AG04449 (cell line): ENCODE measurements around the gene EML6.

Source experiments
- CTCF ChIA-PET: fragments of 350-600 bp; formaldehyde crosslinking; extraction: SDS; loops from one replicate; lab custom pipeline; 2021; ENCODE audit warnings: antibody characterized with exemption; lab: Yijun Ruan, JAX
- POLR2A ChIA-PET: fragments of 400-600, 350-600 bp; formaldehyde crosslinking; extraction: SDS; loops from one replicate; lab custom pipeline; 2020; ENCODE audit warnings: antibody characterized with exemption, inconsistent platforms; lab: Yijun Ruan, JAX
- DNase-seq: peaks from one replicate; pipeline ENCODE4 v3.0.0-alpha.2; 2010; ENCODE audit warnings: low read depth, low spot score
- H3K4me3 ChIP-seq: 2 replicates; pipeline ENCODE4 v1.5.1; 2011; ENCODE audit warnings: low read depth, mild to moderate bottlenecking, control low read depth, low read length
- CTCF ChIP-seq: IDR thresholded peaks from one replicate; pipeline ENCODE4 v1.5.1; 2011; ENCODE audit warnings: mild to moderate bottlenecking, moderate library complexity, low read length, control low read depth, inconsistent platforms; ENCODE audit not compliant: insufficient read depth; ENCODE audit errors: missing control alignments

The EML6 gene

DNA sequence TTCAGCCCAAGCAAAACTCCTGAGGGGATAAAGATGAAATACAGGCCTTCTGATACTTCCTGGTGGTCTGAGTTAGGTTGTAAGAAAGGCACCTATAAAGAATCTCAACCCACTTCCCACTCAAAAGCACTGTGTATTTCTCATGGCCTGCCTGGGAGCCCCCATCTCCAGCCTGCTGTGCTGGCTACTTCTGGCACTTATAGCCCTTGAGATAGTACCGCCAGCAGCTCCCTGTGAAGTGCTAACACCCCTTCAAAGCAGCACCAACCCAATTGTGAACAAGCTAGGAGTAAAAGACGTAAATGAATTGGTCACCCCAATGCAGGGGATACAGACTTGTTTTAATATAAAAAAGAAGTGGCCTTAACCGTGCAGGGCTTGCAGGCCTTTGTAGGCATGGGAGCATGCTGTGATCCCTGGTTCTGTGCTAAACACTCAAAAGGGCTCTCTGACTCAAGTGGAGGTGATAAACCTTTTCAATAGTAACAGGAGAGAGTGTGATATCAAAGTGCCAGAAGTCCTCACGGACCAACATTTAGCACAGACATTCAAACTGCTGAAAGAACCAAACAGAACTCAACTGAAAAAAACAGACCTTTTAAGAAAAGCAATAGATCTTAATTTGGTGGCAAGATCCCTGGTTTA is 246.0 kb downstream of the EML6 start:
- no peak for DNase-seq
- no peak for TF ChIP-seq CTCF
- H3K4me3 ChIP-seq: no peak overlapping the region
- CTCF ChIA-PET: interaction anchor here (1.2 to 2.5 kb wide), 4 partner anchors 14 to 200 kb away, joined by 3 to 14 read pairs (median 6); partner anchors contain the start of gene RTN4
- POLR2A ChIA-PET: no interaction called here

DNA sequence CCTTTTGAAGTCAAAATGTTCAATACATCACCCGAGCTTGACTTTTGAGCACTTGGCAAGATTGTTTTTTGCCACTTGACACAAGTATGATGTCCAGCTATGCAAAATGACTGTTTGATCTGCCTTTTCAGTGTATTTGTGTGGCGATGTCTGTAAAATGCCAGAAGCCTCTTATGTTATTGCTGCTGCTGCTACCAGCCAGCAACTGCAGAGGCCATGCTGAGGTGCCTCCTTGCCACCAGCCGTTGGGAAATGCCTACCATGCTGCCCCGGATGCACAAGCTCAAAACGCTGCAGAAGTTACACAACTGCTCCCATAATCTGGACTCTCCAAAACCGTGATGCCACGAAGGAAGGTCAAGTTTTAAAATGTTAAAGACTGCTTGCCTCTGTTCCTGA is 246.5 kb downstream of the EML6 start:
- CTCF ChIA-PET: interaction anchor here (1.8 to 2.5 kb wide), 3 partner anchors 10 to 81 kb away, joined by 5 to 14 read pairs (median 5); partner anchors contain the start of gene RTN4
- no peak overlapping the region for H3K4me3 ChIP-seq
- POLR2A ChIA-PET: no interaction called here
- no peak for DNase-seq
- no peak for TF ChIP-seq CTCF

GRCh38 chr2:54975175-54975574 is 251.7 kb downstream of the EML6 start:
- H3K4me3 ChIP-seq: no peak overlapping the region
- no peak for TF ChIP-seq CTCF
- CTCF ChIA-PET: interaction anchor here (1.1 to 1.7 kb wide), 4 partner anchors 9 to 194 kb away, joined by 3 to 6 read pairs (median 4); no protein-coding TSS in a partner anchor
- POLR2A ChIA-PET: interaction anchor here (0.6 kb wide), 1 partner anchor 76 kb away, joined by 3 read pairs; no protein-coding TSS in a partner anchor
- no peak for DNase-seq

DNA sequence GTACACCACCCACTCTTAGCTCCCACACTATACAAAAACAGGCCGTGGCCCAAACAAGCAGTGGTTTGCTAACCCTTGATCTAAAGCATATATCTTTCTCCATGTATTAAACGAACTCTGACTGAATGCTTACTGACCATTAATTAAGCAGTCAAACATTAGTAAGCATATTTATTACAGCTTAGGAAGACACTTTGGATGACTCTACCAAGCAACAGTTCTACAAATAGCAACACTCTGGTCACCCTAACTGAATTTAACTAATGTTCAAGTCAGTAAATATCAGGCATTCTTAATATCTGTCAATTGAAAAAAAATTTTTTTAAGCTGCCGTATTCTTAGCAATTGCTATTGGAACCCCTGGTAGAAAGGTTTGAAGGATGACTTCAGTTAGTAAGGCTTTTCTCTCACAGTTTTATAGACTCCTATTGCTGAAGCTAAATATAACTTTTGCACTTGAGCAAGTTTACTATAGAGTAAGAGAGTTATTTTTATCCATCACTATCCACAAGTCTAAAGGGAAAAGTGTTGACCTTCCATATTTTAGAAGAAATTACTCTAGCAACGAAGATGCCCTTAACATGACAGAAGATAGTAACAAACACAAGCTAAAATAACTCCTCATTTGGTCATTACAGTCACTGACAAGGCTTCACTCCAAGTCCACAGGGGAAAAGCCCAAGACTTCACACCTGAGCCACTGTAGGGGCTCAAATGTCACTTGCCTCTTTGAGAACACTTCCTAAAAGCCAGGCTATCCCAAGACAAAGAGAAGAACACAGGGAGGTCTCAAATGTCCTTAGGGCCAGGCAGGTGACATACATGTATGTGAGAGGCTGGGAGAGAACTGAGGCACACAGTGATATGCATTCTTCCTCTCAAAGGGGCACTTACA is 252.4 kb downstream of the EML6 start:
- H3K4me3 ChIP-seq: no peak overlapping the region
- TF ChIP-seq CTCF: no peak
- DNase-seq: no peak
- CTCF ChIA-PET: interaction anchor here (0.7 to 4.7 kb wide), 6 partner anchors 9 to 200 kb away, joined by 3 to 15 read pairs (median 4); no protein-coding TSS in a partner anchor
- POLR2A ChIA-PET: interaction anchor here (0.6 kb wide), 1 partner anchor 76 kb away, joined by 3 read pairs; no protein-coding TSS in a partner anchor

DNA sequence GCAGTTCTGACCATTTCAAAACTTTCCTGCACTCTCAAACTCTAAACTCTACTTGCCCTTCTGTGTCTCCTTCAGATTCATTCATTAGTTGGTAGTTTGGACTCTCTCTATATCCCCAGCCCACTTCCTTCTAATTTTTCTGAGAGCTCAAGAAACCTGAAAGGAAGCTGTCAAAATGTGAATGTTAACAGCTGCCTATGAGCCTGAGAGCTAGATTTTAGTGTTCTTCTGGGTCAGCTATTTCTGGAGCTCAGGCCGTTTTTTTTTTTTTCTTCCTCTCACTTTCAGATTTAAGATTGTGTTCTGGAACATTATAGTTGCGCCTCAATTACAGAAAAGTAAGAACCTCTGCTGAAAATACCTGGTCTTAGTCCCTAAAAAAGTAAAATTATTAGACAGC is 253.7 kb downstream of the EML6 start:
- H3K4me3 ChIP-seq: no peak overlapping the region
- CTCF ChIA-PET: interaction anchor here (1.1 to 4.7 kb wide), 3 partner anchors 78 to 200 kb away, joined by 4 to 15 read pairs (median 4); no protein-coding TSS in a partner anchor
- TF ChIP-seq CTCF: no peak
- no peak for DNase-seq
- POLR2A ChIA-PET: no interaction called here
